T-helper 2 cell treated with Interferon-gamma antibody and Interleukin-4, amounts not matched to agents 100 ng/mL and 5 ng/mL, for 36 hours (primary cell): Measurements from ENCODE around the gene FPGT. TPM values are rescaled to one million over a fixed set of nuclear protein-coding genes. Genes with fewer than 3 reads are reported as not detected.
"Not testable (repeated sequence)": the region's sequence is repeated elsewhere in the genome, so short reads cannot be mapped to it uniquely, and the experiment has no call there.

ENCODE experiments used
- intact Hi-C: fragments of 100-400 bp; cut with micrococcal nuclease; formaldehyde crosslinking; loops from one replicate; pipeline ENCODE4 v1.15.1; 2023
- total RNA-seq: library from RNA; stranded (reverse); gene quantifications from 2 replicates; pipeline ENCODE4 v1.2.3, GENCODE V29; 2022

FPGT gene
- total RNA-seq, result 7.4 and 10.1 TPM in 2 replicates

- intact Hi-C loops, result loop anchor here (1.0 kb wide), 1 partner anchor 535 kb away; the partner anchor contains the start of genes CRYZ and TYW3
Observed at GRCh38 chr1:74197657-74198552, at the start of gene FPGT, which contains the start of gene LRRIQ3. Gene FPGT, plus strand, starts transcription at chr1:74198242. Its CDS starts 37 bp downstream, at chr1:74198279. Gene LRRIQ3, minus strand, starts transcription at chr1:74198176. Its CDS starts 14,492 bp downstream, at chr1:74183684.

GRCh38 chr1:74160046-74160445 lies 38.0 kb upstream of the FPGT start:
- intact Hi-C loops, result no loop called here

GRCh38 chr1:74161497-74161896 lies 36.5 kb upstream of the FPGT start:
- intact Hi-C loops, result no loop called here

- intact Hi-C loops, result no loop called here
Observed at GRCh38 chr1:74162333-74162732, 35.7 kb upstream of the FPGT start.

- intact Hi-C loops, result not testable (repeated sequence)
Observed at GRCh38 chr1:74174423-74174822, 23.6 kb upstream of the FPGT start.

GRCh38 chr1:74180490-74180889 lies 17.6 kb upstream of the FPGT start:
- intact Hi-C loops, result no loop called here

GRCh38 chr1:74193908-74194307 lies 4.1 kb upstream of the FPGT start:
- intact Hi-C loops, result no loop called here

- intact Hi-C loops, result no loop called here
Observed at GRCh38 chr1:74195339-74195738, 2.7 kb upstream of the FPGT start.

- intact Hi-C loops, result no loop called here
Observed at GRCh38 chr1:74197255-74197654, 787 bp upstream of the FPGT start.

- intact Hi-C loops, result no loop called here
Observed at GRCh38 chr1:74199504-74199903, 1.5 kb downstream of the FPGT start.

GRCh38 chr1:74205266-74205665 lies 7.2 kb downstream of the FPGT start:
- intact Hi-C loops, result no loop called here

- intact Hi-C loops, result no loop called here
Observed at GRCh38 chr1:74215229-74215628, 17.2 kb downstream of the FPGT start.

GRCh38 chr1:74222701-74223100 lies 24.7 kb downstream of the FPGT start:
- intact Hi-C loops, result no loop called here

GRCh38 chr1:74223453-74223852 lies 25.4 kb downstream of the FPGT start:
- intact Hi-C loops, result no loop called here

GRCh38 chr1:74235153-74235552 lies 37.1 kb downstream of the FPGT start, which contains the start of gene TNNI3K:
Gene TNNI3K, plus strand, starts transcription at chr1:74235387. Its CDS starts 65 bp downstream, at chr1:74235452.
- intact Hi-C loops, result no loop called here

GRCh38 chr1:74236440-74236839 lies 38.4 kb downstream of the FPGT start:
- intact Hi-C loops, result no loop called here

- intact Hi-C loops, result no loop called here
Observed at GRCh38 chr1:74237035-74237434, 39.0 kb downstream of the FPGT start.

- intact Hi-C loops, result no loop called here
Observed at GRCh38 chr1:74237787-74238186, 39.7 kb downstream of the FPGT start.

GRCh38 chr1:74245168-74245772 lies 47.2 kb downstream of the FPGT start:
- intact Hi-C loops, result no loop called here

- intact Hi-C loops, result no loop called here
Observed at GRCh38 chr1:74246315-74246714, 48.3 kb downstream of the FPGT start.

- intact Hi-C loops, result no loop called here
Observed at GRCh38 chr1:74247881-74248528, 50.0 kb downstream of the FPGT start.
